Head of caudate nucleus (tissue), 42 donors: Measurements from ENCODE around the gene THSD7B.

Experiments
- DNase-seq, 42 donors: peaks; one replicate each; pipeline versions ENCODE4 v3.0.0 to v3.0.0-alpha.2; 2020 to 2021; ENCODE audit warnings: mixed read lengths in 7 of 42
- intact Hi-C: fragments of 100-400 bp; cut with DNase I; formaldehyde crosslinking; loops from one replicate; pipeline ENCODE4 v1.15.0; 2022

THSD7B gene

GRCh38 chr2:137178951-137179377 lies 413.6 kb downstream of the THSD7B start:
- intact Hi-C loops, result no loop called here

GRCh38 chr2:137179542-137179941 lies 414.2 kb downstream of the THSD7B start:
- intact Hi-C loops, result no loop called here
- no peak for DNase-seq

More at GRCh38 chr2:137178951-137179377, 413.6 kb downstream of the THSD7B start:
- DNase-seq, result no peak

GRCh38 chr2:137180012-137180411 lies 414.7 kb downstream of the THSD7B start:
- no peak for DNase-seq
- intact Hi-C loops, result no loop called here

GRCh38 chr2:137181370-137181769 lies 416.0 kb downstream of the THSD7B start:
- intact Hi-C loops, result no loop called here

GRCh38 chr2:137182071-137182470 lies 416.7 kb downstream of the THSD7B start:
- intact Hi-C loops, result no loop called here
- no peak for DNase-seq

More at GRCh38 chr2:137181370-137181769, 416.0 kb downstream of the THSD7B start:
- DNase-seq, result no peak

- DNase-seq, result no peak
- intact Hi-C loops, result no loop called here
Measured at GRCh38 chr2:137183206-137183898, 418.0 kb downstream of the THSD7B start.

GRCh38 chr2:137185378-137186078 lies 420.2 kb downstream of the THSD7B start:
- intact Hi-C loops, result no loop called here
- DNase-seq, result no peak

- intact Hi-C loops, result no loop called here
- DNase-seq, result no peak
Measured at GRCh38 chr2:137187216-137187615, 421.9 kb downstream of the THSD7B start.

GRCh38 chr2:137190411-137191195 lies 425.3 kb downstream of the THSD7B start:
- intact Hi-C loops, result no loop called here

GRCh38 chr2:137192366-137193310 lies 427.3 kb downstream of the THSD7B start:
- intact Hi-C loops, result no loop called here
- DNase-seq, result no peak

More at GRCh38 chr2:137190411-137191195, 425.3 kb downstream of the THSD7B start:
- DNase-seq, result no peak

- intact Hi-C loops, result no loop called here
- no peak for DNase-seq
Measured at GRCh38 chr2:137193401-137193800, 428.1 kb downstream of the THSD7B start.

GRCh38 chr2:137194111-137194510 lies 428.8 kb downstream of the THSD7B start:
- intact Hi-C loops, result no loop called here
- no peak for DNase-seq

GRCh38 chr2:137199751-137200150 lies 434.4 kb downstream of the THSD7B start:
- intact Hi-C loops, result no loop called here
- DNase-seq, result no peak

GRCh38 chr2:137202318-137202717 lies 437.0 kb downstream of the THSD7B start:
- intact Hi-C loops, result no loop called here
- no peak for DNase-seq

GRCh38 chr2:137205324-137205723 lies 440.0 kb downstream of the THSD7B start:
- no peak for DNase-seq
- intact Hi-C loops, result no loop called here

GRCh38 chr2:137206069-137206468 lies 440.7 kb downstream of the THSD7B start:
- intact Hi-C loops, result no loop called here
- no peak for DNase-seq

GRCh38 chr2:137207030-137207429 lies 441.7 kb downstream of the THSD7B start:
- no peak for DNase-seq
- intact Hi-C loops, result no loop called here

- no peak for DNase-seq
- intact Hi-C loops, result no loop called here
Measured at GRCh38 chr2:137208431-137208891, 443.1 kb downstream of the THSD7B start.

- intact Hi-C loops, result no loop called here
- no peak for DNase-seq
Measured at GRCh38 chr2:137210039-137210438, 444.7 kb downstream of the THSD7B start.
